ENCODE measurements around the gene TSEN2. TPM values are rescaled to one million over a fixed set of nuclear protein-coding genes. Genes with fewer than 3 reads are reported as not detected.

TSEN2 gene
- total RNA-seq, 4 donors from 2014 or later, result 31.8 to 40.2 (median 35.2) TPM

DNA sequence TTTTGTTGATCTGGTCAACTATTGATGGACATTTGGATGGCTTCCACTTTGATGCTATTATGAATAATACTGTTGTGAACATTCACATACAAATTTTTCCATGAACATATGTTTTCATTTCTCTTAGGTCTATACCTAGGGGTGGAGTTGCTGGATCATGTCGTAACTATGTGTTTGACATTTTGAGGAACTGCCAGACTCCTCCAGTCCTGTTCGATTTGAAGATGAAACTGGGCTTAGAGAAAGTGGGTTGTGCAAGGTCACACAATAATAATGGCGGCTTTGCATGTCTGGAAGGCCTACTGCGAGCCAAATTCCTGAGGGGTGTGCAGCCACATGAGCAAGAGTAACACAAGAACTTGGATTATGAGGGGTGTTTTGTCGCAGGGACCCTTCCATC, 2.6 kb downstream of the TSEN2 start:
- no peak overlapping the region for H3K4me3 ChIP-seq
- no peak for DNase-seq (ENCODE audit: low spot score in 2 of 2)
- no peak overlapping the region for H3K27ac ChIP-seq
- H3K27me3 ChIP-seq, result no peaks in the 10 kb centered on the region
- H3K4me1 ChIP-seq, result peaks cover 0 to 41% (median 13%) of the 10 kb centered on the region in 4 donors
- TF ChIP-seq EP300 (IDR thresholded peaks at IDR 0.05), result no peak
- TF ChIP-seq, protein P1, sequence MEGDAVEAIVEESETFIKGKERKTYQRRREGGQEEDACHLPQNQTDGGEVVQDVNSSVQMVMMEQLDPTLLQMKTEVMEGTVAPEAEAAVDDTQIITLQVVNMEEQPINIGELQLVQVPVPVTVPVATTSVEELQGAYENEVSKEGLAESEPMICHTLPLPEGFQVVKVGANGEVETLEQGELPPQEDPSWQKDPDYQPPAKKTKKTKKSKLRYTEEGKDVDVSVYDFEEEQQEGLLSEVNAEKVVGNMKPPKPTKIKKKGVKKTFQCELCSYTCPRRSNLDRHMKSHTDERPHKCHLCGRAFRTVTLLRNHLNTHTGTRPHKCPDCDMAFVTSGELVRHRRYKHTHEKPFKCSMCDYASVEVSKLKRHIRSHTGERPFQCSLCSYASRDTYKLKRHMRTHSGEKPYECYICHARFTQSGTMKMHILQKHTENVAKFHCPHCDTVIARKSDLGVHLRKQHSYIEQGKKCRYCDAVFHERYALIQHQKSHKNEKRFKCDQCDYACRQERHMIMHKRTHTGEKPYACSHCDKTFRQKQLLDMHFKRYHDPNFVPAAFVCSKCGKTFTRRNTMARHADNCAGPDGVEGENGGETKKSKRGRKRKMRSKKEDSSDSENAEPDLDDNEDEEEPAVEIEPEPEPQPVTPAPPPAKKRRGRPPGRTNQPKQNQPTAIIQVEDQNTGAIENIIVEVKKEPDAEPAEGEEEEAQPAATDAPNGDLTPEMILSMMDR (IDR thresholded peaks at IDR 0.05), result no peak
- no peak for TF ChIP-seq POLR2A (IDR thresholded peaks at IDR 0.05)
- no peaks in the 10 kb centered on the region for H3K9me3 ChIP-seq
- peaks cover 0 to 3% (median 0%) of the 10 kb centered on the region in 3 donors for H3K36me3 ChIP-seq
- 81 to 82% methylated on average over 5 of the region's 5 CpGs for WGBS, 2 donors

- whole genome bisulfite sequencing, 2 donors, result 95 to 97% methylated on average over 3 of the region's 3 CpGs
- no peak overlapping the region for H3K4me3 ChIP-seq
- DNase-seq (ENCODE audit: low spot score in 2 of 2), result no peak
- H3K36me3 ChIP-seq, result peaks cover 0 to 8% (median 0%) of the 10 kb centered on the region in 3 donors
- no peaks in the 10 kb centered on the region for H3K27me3 ChIP-seq
- no peaks in the 10 kb centered on the region for H3K9me3 ChIP-seq
- H3K27ac ChIP-seq, result no peak overlapping the region
- H3K4me1 ChIP-seq, result peaks cover 0 to 41% (median 15%) of the 10 kb centered on the region in 4 donors
- TF ChIP-seq POLR2A (IDR thresholded peaks at IDR 0.05) (no peak), EP300 (IDR thresholded peaks at IDR 0.05) (no peak)
- TF ChIP-seq, protein P1 (IDR thresholded peaks at IDR 0.05), result no peak
Observed at GRCh38 chr3:12487336-12487735, 3.1 kb downstream of the TSEN2 start.

- Histone ChIP-seq H3K4me1 (peaks cover 0 to 42% (median 15%) of the 10 kb centered on the region in 4 donors), H3K27me3 (no peaks in the 10 kb centered on the region), H3K27ac (no peak overlapping the region), H3K4me3 (no peak overlapping the region), H3K36me3 (peaks cover 0 to 12% (median 0%) of the 10 kb centered on the region in 3 donors), H3K9me3 (no peaks in the 10 kb centered on the region)
- no peak for DNase-seq (ENCODE audit: low spot score in 2 of 2)
- TF ChIP-seq, protein P1 (IDR thresholded peaks at IDR 0.05), result no peak
- TF ChIP-seq EP300 (IDR thresholded peaks at IDR 0.05) (no peak), POLR2A (IDR thresholded peaks at IDR 0.05) (no peak)
- 85 to 86% methylated on average over 3 of the region's 3 CpGs for WGBS, 2 donors
Observed at GRCh38 chr3:12487786-12488185, 3.5 kb downstream of the TSEN2 start.

DNA sequence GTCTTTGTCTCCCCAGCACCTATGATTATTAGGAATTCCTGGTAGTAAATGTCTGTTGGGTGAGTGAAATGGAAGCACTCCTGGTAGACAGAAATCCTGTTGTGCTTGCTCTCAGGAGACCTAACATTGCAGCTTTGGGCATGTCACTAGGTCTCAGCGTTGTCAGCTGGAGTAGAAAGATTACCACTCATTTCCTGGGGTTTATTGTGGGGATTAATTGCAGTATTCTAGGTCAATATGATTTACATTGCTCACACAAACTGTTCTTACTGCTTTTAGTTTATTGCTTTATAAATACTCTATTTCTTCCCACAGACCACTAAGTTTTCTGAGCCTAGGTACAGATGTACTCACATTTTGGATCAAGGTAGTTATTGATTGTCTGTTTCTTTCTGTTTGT, 5.1 kb downstream of the TSEN2 start:
- Histone ChIP-seq H3K9me3 (no peaks in the 10 kb centered on the region), H3K4me3 (no peak overlapping the region), H3K36me3 (peaks cover 0 to 28% (median 0%) of the 10 kb centered on the region in 3 donors), H3K27ac (peak overlapping the region in 2 of 4 donors; percentile 55 to 82), H3K4me1 (peaks cover 0 to 36% (median 11%) of the 10 kb centered on the region in 4 donors), H3K27me3 (no peaks in the 10 kb centered on the region)
- WGBS, 2 donors, result 60 to 63% methylated on average over 1 of the region's 1 CpG
- DNase-seq (ENCODE audit: low spot score in 2 of 2), result no peak
- TF ChIP-seq, protein P1 (IDR thresholded peaks at IDR 0.05), result no peak
- TF ChIP-seq POLR2A (IDR thresholded peaks at IDR 0.05) (no peak), EP300 (IDR thresholded peaks at IDR 0.05) (no peak)

GRCh38 chr3:12489832-12490231, 5.6 kb downstream of the TSEN2 start:
- Histone ChIP-seq H3K4me1 (peaks cover 0 to 35% (median 11%) of the 10 kb centered on the region in 4 donors), H3K36me3 (peaks cover 0 to 33% (median 0%) of the 10 kb centered on the region in 3 donors), H3K27me3 (no peaks in the 10 kb centered on the region), H3K27ac (peak overlapping the region in 2 of 4 donors; percentile 55 to 82), H3K9me3 (no peaks in the 10 kb centered on the region), H3K4me3 (no peak overlapping the region)
- TF ChIP-seq POLR2A (IDR thresholded peaks at IDR 0.05), result no peak
- TF ChIP-seq, protein P1 (IDR thresholded peaks at IDR 0.05), result no peak
- no peak for TF ChIP-seq EP300 (IDR thresholded peaks at IDR 0.05)
- WGBS, 2 donors, result 53 to 54% methylated on average over 4 of the region's 4 CpGs
- DNase-seq (ENCODE audit: low spot score in 2 of 2), result no peak

Data from tibial nerve (tissue), 4 donors.